IPS-11a (cell line): ENCODE data around the gene CFAP299.
"Not testable (repeated sequence)": the region's sequence is repeated elsewhere in the genome, so short reads cannot be mapped to it uniquely, and the experiment has no call there.

ENCODE experiments used
- H3K4me3 ChIP-seq: one replicate; pipeline ENCODE4 v1.5.1; 2013; ENCODE audit warnings: low read depth, low read length, control low read depth

Gene CFAP299

GRCh38 chr4:80335554-80336358 lies at the start of gene CFAP299:
Gene CFAP299 (plus strand): TSS chr4:80335730.
- peak within 1 kb of the TSS; percentile 74 for H3K4me3 ChIP-seq

DNA sequence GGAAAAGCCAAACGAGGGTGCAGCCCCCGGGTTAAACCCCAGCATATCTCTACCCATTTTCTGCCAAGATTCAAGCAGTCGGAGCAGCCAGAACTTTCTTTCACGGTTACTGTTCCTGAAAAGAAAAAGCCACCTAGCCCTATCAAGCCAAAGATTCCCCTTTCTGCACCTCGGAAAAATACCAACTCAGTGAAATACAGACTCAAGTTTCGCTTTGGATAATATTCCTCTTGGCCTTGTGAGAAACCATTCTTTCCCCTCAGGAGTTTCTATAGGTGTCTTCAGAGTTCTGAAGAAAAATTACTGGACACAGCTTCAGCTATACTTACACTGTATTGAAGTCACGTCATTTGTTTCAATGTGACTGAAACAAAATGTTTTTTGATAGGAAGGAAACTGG lies 49.1 kb upstream of the CFAP299 start:
- no peak overlapping the region for H3K4me3 ChIP-seq

DNA sequence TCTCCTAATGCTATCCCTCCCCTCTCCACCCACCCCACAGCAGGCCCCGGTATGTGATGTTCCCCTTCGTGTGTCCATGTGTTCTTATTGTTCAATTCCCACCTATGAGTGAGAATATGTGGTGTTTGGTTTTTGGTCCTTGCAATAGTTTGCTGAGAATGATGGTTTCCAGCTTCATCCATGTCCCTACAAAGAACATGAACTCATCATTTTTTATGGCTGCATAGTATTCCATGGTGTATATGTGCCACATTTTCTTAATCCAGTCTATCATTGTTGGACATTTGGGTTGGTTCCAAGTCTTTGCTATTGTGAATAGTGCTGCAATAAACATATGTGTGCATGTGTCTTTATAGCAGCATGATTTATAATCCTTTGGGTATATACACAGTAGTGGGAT lies 44.9 kb upstream of the CFAP299 start:
- not testable (repeated sequence) for H3K4me3 ChIP-seq

- no peak overlapping the region for H3K4me3 ChIP-seq
Measured at GRCh38 chr4:80294206-80294605, 41.3 kb upstream of the CFAP299 start.

GRCh38 chr4:80295336-80295735 lies 40.2 kb upstream of the CFAP299 start:
- no peak overlapping the region for H3K4me3 ChIP-seq

DNA sequence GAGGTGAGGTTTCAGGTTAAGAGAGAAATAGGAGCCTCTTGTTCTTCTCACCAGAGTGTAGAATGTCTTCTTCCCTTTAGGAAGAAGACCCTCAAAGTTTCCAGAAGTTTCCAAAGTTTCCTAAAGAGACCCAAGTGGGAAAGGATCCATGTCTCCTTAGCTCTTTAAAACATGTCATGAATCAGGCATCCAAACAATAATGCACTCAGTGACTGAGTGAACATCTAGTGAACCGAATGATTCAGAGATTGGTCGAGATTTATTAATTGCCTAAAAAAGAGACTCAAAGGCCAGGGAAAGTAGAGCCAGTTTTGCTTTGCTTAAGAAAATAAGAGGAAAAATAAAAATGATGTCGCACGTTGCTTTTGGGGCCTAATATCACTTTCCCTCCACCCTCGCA lies 39.7 kb upstream of the CFAP299 start:
- no peak overlapping the region for H3K4me3 ChIP-seq

- H3K4me3 ChIP-seq, result no peak overlapping the region
Measured at GRCh38 chr4:80301884-80302283, 33.6 kb upstream of the CFAP299 start.

GRCh38 chr4:80302616-80303223 lies 32.8 kb upstream of the CFAP299 start:
- H3K4me3 ChIP-seq, result no peak overlapping the region

DNA sequence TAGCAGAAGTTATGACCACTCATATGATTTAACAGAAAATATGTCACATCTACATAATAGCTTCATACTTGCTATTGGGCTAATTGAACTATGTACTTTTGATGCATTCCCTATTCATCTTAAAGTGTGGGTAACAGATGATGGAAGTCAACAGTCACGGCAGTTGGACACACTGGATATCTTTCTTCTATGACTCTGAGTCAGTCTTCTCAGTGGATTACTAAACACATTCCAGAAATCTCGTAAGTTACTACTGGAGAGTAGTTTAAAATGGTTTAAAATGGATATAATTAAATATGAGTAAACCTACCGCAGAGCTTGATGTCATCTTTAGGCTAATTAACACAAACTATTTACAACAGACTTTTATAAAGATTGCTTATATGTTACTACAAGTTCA lies 30.1 kb upstream of the CFAP299 start:
- H3K4me3 ChIP-seq, result no peak overlapping the region

DNA sequence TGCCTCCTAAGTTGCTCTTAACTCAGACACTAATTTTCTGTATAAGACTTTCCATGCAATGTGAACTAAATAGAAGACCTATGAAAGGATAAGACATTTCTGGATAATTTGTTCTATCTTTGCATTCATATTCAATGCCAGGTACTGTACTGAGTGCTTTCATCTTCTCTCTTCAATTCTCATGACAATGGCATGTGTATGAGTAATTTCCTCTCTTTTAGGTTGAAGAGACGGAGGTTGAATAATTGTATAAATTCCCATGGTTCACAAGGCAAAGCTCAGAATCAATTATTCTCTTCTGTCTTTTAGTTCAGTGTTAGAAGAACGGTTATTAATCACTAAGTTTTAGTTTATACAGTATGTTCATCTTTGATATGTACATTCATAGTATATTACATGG lies 29.3 kb upstream of the CFAP299 start:
- H3K4me3 ChIP-seq, result no peak overlapping the region

DNA sequence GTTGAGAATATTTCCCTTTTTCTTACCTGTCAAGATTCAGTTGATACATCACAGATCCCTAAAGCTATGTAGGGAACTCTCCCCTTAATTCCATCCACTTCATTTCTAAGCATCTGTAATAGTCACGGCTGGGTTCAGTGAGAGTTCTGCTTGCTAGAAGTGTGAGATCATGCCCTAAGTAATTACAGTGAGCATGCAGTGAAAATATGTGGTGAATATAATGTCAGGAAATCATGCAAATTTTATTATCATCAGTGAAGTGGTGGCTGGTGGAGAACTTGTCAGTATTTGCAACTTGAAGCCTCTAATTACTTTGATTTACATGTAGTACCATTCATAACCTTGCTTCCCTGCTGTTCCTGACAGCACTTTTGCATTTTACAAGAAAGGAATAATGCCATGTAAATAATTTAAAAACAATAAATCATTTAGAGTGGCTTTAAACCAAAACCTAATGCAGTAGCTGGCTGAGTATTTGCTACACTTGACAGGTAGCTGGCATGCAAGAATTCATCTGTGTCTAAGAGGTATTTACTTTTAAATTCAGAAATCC lies 28.3 kb upstream of the CFAP299 start:
- H3K4me3 ChIP-seq, result no peak overlapping the region

DNA sequence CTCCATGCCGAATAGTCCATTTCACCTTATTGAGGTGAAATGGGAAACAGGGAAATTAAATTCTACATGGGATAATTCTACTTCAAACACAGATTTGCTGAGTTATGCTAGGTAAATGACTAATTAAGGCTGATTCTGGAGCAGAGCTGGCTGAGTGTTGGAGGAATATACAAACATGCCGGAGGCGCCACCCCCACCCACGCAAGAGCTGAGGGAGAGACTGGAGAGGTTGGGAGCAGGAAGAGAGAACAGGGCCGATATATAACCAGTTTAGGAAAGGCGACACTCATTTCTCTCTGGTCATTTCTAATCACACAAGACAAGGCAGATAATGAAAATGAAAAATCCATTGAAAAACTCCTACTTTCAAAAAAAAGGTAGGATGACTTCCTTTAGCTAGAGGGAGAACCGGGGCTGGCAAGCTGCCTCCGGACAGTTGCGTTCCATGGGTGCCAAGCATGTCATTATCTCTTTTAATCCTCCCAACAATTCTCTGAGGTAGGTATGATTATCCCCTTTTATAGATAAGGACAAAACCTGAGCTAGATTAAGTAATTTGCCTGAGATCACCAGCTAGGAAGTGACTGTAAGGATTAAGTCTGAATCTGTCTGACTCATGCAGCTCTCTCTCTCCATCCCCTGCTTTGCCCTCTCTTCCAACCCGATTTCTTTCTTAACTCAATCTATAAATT lies 27.6 kb upstream of the CFAP299 start:
- H3K4me3 ChIP-seq, result no peak overlapping the region

GRCh38 chr4:80308466-80308822 lies 27.1 kb upstream of the CFAP299 start:
- H3K4me3 ChIP-seq, result no peak overlapping the region

DNA sequence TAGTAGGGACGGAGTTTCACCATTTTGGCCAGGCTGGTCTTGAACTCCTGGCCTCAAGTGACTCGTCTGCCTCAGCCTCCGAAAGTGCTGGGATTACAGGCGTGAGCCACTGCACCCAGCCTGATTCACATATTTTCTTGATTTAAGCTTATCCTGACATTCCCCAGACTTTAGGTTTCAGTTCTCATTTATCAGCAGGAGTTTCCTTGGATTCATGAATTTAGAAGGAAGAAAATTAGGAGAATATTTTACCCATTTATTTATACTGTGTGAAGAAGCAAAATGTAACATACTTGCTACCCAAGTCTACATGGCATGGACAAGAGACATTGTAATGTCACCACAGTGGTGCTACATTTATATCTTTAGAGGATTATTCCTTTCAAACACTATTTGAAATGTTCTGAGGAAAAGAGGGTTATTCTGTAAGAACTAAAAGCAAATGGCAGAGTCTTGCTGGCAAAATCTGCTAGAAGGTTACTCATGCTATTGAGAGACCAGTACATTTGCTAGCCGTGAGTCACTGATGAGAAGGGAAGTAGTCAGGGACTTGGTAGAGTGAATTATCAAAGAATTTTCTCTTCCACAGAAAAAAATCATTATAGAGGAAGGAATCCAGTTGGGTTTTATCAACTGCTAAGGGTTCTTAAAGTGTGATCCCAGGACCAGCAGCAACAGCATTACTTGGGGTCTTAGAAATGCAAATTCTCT lies 26.1 kb upstream of the CFAP299 start:
- no peak overlapping the region for H3K4me3 ChIP-seq

DNA sequence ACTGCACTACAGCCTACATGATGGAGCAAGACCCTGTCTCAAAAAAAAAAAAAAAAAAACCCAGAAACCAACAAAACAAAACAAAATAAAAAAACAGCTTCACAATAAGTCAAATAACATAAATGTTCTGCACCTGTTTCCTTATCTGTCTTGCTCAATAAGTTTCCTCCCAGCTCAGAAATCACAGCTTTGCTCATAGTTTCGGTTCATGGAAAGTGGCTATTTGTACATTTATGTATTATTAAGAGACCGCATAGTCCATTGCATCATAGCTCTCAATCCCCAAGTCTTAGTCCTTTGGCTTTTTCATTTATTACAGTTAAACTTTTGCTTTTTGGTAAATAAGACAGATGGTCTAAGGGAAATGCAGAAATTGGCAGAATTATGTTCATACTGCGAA lies 24.4 kb upstream of the CFAP299 start:
- H3K4me3 ChIP-seq, result no peak overlapping the region

DNA sequence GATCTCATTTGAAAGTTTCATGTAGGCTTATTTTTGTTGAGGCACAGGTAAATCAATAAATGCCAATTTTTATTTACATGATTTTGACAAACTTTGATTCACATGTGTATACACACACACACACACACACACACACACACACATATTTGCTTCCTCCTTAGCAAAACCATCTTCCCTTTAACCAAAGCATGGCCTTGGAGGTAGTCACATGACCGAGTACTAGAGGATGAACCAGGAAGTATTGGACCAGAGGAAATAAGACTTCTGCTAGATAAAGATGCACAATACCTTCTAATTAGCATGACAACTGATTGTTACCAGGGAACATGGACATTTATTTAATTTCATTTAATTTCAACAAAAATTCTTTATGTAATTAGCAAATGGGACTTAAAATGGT lies 23.4 kb upstream of the CFAP299 start:
- no peak overlapping the region for H3K4me3 ChIP-seq

- no peak overlapping the region for H3K4me3 ChIP-seq
Measured at GRCh38 chr4:80313627-80314026, 21.9 kb upstream of the CFAP299 start.

- not testable (repeated sequence) for H3K4me3 ChIP-seq
Measured at GRCh38 chr4:80315848-80316247, 19.7 kb upstream of the CFAP299 start.

GRCh38 chr4:80321341-80321740 lies 14.2 kb upstream of the CFAP299 start:
- H3K4me3 ChIP-seq, result no peak overlapping the region

GRCh38 chr4:80321776-80322175 lies 13.8 kb upstream of the CFAP299 start:
- no peak overlapping the region for H3K4me3 ChIP-seq

GRCh38 chr4:80322716-80323115 lies 12.8 kb upstream of the CFAP299 start:
- H3K4me3 ChIP-seq, result no peak overlapping the region
